Immature natural killer cell (primary cell): ENCODE measurements around the gene GRIK3. TPM values are rescaled to one million over a fixed set of nuclear protein-coding genes. Genes with fewer than 3 reads are reported as not detected.
"Not testable (repeated sequence)": the region's sequence is repeated elsewhere in the genome, so short reads cannot be mapped to it uniquely, and the experiment has no call there.

Experiments
- DNase-seq, 3 donors: peaks; one replicate each; pipeline ENCODE4 v3.0.0; 2022; ENCODE audit warnings: mixed read lengths in 1 of 3
- H3K27ac Mint-ChIP-seq, 6 donors: one replicate each; pipeline ENCODE4 v1.8.0; 2020; ENCODE audit warnings: mixed read lengths in 6 of 6, mild to moderate bottlenecking in 5 of 6, inconsistent platforms in 4 of 6, moderate library complexity in 3 of 6
- H3K27me3 Mint-ChIP-seq, 3 donors: one replicate each; pipeline ENCODE4 v1.8.0; 2020 to 2021; ENCODE audit warnings: low read depth in 3 of 3, mild to moderate bottlenecking in 3 of 3, mixed read lengths in 3 of 3, moderate library complexity in 3 of 3, inconsistent platforms in 1 of 3
- H3K36me3 Mint-ChIP-seq, 3 donors: one replicate each; pipeline ENCODE4 v1.8.0; 2020; ENCODE audit warnings: mixed read lengths in 3 of 3, inconsistent platforms in 2 of 3, mild to moderate bottlenecking in 2 of 3
- H3K4me1 Mint-ChIP-seq, 2 donors: one replicate each; pipeline ENCODE4 v1.8.0; 2020; ENCODE audit warnings: inconsistent platforms in 2 of 2, mild to moderate bottlenecking in 2 of 2, mixed read lengths in 2 of 2, moderate library complexity in 1 of 2
- H3K4me3 Mint-ChIP-seq, 5 donors: one replicate each; pipeline ENCODE4 v1.8.0; 2020; ENCODE audit warnings: mild to moderate bottlenecking in 5 of 5, mixed read lengths in 5 of 5, inconsistent platforms in 3 of 5, moderate library complexity in 3 of 5
- H3K9me3 Mint-ChIP-seq, 6 donors: one replicate each; pipeline ENCODE4 v1.8.0; 2020; ENCODE audit warnings: mild to moderate bottlenecking in 6 of 6, mixed read lengths in 6 of 6, inconsistent platforms in 4 of 6, moderate library complexity in 3 of 6
- polyA plus RNA-seq, 3 donors: library from polyadenylated mRNA; unstranded; fragments of 300-500 nt; fragmentation: Illumina TruSeq; gene quantifications; one replicate each; pipeline ENCODE4 v1.2.3, GENCODE V29; 2021

The GRIK3 gene
- polyA plus RNA-seq = not detected

DNA sequence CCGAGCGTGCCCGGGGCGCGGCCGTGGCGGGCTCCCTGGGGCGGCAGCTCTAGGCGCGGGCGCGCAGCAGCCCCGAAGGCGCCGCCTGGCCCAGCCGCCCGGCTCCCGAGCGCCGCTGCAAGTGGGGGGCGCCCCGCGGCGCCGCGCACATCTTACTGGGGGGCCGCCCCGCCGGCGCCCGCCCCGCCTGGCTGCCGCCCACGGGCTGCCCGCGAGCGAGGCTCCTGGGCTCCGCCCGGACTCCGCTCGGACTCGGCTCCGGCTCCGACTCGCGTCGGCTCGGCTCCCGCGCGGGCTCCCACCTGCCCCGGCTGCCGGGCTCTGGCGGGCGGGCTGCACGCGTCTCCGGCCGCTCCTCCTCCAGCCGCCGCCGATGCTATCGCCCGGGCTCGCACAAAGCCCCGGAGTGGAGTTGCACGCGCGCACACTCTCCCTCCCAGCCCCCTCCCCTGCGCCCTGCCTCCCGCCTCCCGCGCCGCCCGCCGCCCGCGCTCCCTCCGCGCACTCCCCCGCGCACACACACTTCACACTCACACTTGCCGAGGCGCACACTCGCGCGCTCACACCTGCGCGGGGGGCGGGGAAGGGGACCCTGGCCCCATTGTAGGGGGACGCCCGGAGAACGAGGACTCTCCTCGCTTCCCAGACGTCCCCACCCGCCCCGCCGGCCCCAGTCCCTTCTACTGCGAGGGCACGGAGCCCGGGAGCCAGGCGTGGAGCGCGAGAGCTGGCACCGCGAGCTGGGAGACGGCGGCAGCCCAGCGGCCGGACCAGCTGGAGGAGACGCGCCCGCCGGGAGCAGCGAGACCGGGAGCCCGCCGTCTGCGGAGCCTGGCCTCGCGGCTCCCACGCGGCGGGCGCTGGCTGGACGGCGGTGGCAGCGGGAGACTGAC is at the start of gene GRIK3:
Gene GRIK3 (minus strand): TSS at position 395 of the 893 bp plus-strand sequence. CDS start 407 bp downstream, outside the sequence.
- Mint-ChIP-seq H3K36me3 (peaks cover 0 to 4% (median 4%) of the 10 kb centered on the region in 3 donors), H3K9me3 (no peaks in the 10 kb centered on the region), H3K27ac (no peak within 1 kb of the TSS), H3K27me3 (peaks cover 21 to 29% (median 22%) of the 10 kb centered on the region in 3 donors), H3K4me3 (no peak within 1 kb of the TSS), H3K4me1 (no peaks in the 10 kb centered on the region)
- DNase-seq = no peak

DNA sequence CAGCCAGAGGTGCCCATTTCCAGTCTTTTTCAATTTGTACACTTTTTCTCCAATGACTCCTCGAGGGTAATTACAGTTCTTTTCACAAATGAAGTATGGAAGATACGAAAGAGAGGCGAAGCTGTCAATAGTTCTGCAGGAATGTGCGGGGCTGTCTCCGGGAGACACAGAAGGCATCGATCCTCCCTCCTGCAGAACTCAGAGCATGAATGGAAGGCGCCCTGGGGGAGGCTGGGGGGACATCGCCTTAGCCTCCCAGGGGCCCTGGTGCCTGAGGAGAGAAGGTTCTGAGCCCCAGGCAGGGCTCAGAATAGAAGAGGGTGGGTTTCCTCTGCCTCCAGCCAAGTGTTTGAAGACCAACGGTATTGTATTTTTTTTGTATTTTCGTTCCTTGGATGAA is 49.7 kb upstream of the GRIK3 start:
- DNase-seq = no peak
- no peaks in the 10 kb centered on the region for H3K4me1 Mint-ChIP-seq
- H3K9me3 Mint-ChIP-seq = no peaks in the 10 kb centered on the region
- H3K4me3 Mint-ChIP-seq = no peak overlapping the region
- H3K36me3 Mint-ChIP-seq = no peaks in the 10 kb centered on the region
- peaks cover 0 to 5% (median 0%) of the 10 kb centered on the region in 3 donors for H3K27me3 Mint-ChIP-seq
- no peak overlapping the region for H3K27ac Mint-ChIP-seq

DNA sequence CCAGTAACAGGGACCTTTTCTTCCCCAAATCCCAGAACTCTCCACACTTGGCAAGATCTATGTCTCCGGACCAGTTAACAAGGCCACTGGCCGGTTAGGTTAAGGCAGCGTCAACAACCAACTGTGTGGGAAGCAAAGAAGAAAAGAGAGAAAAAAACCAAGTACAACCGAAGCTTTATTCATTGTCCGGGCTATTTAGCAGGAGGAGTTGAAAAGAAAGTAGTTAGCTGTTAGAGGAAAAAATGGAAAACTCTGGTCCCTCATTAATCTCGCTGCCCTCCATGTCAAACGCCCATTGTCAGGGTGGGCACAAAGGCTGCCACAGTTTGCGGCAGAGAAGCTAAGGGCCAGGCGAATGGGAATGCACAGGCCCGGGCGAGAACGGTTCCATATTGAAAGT is 49.3 kb upstream of the GRIK3 start:
- Mint-ChIP-seq H3K27ac (no peak overlapping the region), H3K27me3 (peaks cover 0 to 5% (median 0%) of the 10 kb centered on the region in 3 donors), H3K4me3 (no peak overlapping the region), H3K9me3 (no peaks in the 10 kb centered on the region), H3K36me3 (no peaks in the 10 kb centered on the region), H3K4me1 (no peaks in the 10 kb centered on the region)
- DNase-seq = no peak

DNA sequence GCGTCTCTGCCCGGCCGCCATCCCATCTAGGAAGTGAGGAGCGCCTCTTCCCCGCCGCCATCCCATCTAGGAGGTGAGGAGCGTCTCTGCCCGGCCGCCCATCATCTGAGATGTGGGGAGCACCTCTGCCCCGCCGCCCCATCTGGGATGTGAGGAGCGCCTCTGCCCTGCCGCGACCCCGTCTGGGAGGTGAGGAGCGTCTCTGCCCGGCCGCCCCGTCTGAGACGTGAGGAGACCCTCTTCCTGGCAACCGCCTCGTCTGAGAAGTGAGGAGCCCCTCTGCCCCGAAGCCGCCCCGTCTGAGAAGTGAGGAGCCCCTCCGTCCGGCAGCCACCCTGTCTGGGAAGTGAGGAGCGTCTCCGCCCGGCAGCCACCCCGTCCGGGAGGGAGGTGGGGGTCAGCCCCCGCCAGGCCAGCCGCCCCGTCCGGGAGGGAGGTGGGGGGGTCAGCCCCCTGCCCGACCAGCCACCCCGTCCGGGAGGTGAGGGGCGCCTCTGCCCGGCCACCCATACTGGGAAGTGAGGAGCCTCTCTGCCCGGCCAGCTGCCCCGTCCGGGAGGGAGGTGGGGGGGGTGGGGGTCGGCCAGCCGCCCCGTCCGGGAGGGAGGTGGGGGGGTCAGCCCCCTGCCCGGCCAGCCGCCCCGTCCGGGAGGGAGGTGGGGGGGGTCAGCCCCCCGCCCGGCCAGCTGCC is 46.1 kb upstream of the GRIK3 start:
- not testable (repeated sequence) for H3K27ac Mint-ChIP-seq, H3K9me3 Mint-ChIP-seq, DNase-seq

DNA sequence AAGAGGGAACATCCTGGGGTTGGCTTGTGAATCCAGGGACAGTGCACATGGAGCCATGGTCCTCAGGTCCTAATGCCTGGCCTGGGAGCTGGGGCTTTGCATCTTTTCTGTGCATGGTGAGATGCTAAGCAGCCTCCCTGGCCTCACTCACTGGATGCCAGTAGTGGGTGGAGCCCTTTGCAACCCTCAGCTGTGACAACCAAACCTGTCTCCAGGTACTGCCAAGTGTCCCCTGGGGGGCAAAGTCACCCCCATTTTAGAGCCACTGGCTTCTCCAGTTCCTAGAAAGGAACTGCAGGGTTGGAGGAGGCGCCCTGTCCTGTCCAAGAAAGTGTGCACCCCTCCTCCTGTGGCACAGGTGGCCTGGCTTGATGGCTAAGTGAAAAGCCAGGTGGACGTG is 44.6 kb upstream of the GRIK3 start:
- Mint-ChIP-seq H3K27me3 (peaks cover 2 to 4% (median 3%) of the 10 kb centered on the region in 3 donors), H3K27ac (no peak overlapping the region), H3K36me3 (no peaks in the 10 kb centered on the region), H3K4me3 (no peak overlapping the region), H3K4me1 (no peaks in the 10 kb centered on the region), H3K9me3 (no peaks in the 10 kb centered on the region)
- DNase-seq = no peak

More for the DNA sequence above, 46.1 kb upstream of the GRIK3 start:
- H3K4me3 Mint-ChIP-seq, H3K4me1 Mint-ChIP-seq, H3K27me3 Mint-ChIP-seq, H3K36me3 Mint-ChIP-seq: not testable (repeated sequence)

DNA sequence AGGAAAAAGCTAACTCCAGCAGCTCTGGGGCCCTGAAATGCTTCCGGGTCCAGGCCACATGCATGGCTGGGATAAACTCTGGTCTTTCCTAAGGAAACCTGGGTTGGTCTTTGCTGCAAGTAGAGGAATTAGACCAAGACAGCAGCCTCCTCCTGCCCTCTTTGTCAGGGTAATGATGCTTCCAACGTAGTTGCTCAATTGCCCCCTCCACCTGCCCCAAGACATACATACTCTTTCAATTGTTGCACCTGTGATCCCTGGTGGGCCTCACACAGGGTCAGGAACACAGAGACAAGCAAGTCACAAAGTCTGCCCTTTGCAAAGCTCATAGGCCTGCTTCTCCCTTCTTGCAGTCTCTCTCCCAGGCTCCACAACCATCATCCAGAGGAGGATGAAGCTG is 41.9 kb upstream of the GRIK3 start:
- Mint-ChIP-seq H3K27me3 (peaks cover 2 to 5% (median 4%) of the 10 kb centered on the region in 3 donors), H3K27ac (no peak overlapping the region)

DNA sequence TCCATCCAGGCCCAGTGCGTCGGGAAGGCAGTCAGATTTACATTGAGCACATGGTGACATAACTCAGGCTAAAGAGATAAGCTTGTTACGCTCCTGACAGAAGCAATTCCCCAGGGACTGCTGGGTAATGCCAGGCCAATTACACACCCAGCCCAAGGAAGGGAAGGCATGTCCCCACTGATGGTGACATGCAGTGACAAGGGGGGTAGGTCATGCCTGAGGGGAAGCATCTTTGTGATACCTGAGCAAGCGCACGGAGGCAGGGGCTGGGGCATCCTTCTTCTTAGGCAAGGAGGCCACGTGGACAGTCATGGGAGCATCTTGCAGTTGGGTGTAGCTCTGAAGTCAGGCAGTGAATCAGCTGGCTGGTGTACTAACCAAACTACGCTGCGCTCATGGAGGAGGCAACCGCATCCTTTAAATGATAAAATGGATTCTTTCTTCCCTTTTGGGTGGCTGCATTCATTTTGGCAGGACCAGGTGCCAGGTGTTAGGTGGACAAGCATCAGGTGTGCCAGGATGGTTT is 39.6 kb upstream of the GRIK3 start:
- Mint-ChIP-seq H3K4me1 (no peaks in the 10 kb centered on the region), H3K4me3 (no peak overlapping the region), H3K36me3 (no peaks in the 10 kb centered on the region), H3K27me3 (peaks cover 2 to 5% (median 4%) of the 10 kb centered on the region in 3 donors), H3K9me3 (no peaks in the 10 kb centered on the region), H3K27ac (no peak overlapping the region)
- DNase-seq = no peak

More for the DNA sequence above, 41.9 kb upstream of the GRIK3 start:
- Mint-ChIP-seq H3K36me3 (no peaks in the 10 kb centered on the region), H3K4me1 (no peaks in the 10 kb centered on the region), H3K9me3 (no peaks in the 10 kb centered on the region), H3K4me3 (no peak overlapping the region)
- DNase-seq = no peak

DNA sequence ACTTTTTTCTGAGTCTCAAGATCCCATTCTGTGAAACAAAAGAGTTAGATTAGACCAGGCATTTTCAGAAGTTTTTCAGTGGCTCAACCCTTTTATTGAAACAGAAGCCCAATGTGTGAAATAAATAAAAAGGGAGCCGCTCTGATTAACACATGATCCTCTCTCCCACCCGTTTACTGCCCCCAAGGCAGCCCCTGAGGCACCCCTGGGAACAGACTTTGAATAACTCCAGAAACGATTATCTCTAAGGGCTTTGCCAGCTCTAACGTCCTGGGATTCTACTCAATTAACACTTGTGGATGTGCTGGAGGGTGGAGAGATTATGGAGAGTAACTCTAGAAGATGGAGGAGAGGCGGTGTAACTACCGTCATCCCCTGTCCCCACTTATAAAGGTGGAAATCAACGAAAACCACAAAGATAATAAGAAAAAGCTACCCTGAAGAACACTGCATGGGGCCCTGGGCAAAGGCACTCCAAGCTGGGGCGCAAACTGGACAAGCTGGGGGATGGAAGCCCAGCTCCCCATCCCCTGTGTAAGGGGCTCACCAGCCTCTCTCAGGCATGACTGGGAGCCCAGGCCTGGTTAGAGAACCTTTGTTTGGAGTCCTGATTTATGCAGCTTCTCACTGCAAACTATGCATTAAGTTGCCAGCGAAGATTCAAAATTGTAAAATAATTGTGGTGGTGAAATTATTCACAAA is 39.0 kb upstream of the GRIK3 start:
- Mint-ChIP-seq H3K27ac (no peak overlapping the region), H3K4me1 (no peaks in the 10 kb centered on the region), H3K36me3 (no peaks in the 10 kb centered on the region), H3K4me3 (no peak overlapping the region), H3K27me3 (peaks cover 4 to 5% (median 4%) of the 10 kb centered on the region in 3 donors), H3K9me3 (no peaks in the 10 kb centered on the region)
- no peak for DNase-seq

DNA sequence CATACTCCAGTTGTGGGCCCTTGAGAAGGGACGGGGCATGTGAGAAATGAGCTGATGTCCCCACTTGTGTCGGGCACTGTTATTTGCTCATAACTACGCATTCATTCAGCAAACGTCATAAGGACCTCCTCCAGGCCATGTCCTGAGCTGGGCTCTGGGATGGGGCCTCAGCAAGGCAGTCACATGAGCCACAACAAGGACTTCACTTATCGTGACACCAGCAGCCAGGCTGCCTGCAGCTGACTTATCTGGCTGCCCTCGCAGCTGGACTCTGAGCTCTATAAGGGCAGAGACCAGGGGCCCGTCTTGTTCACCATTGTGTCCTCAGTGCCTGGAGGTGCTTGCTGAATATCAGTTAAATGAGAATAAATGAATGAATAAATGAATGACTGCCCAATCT is 37.5 kb upstream of the GRIK3 start:
- no peak for DNase-seq
- Mint-ChIP-seq H3K36me3 (no peaks in the 10 kb centered on the region), H3K27me3 (peaks cover 4 to 5% (median 4%) of the 10 kb centered on the region in 3 donors), H3K27ac (no peak overlapping the region), H3K4me1 (no peaks in the 10 kb centered on the region), H3K9me3 (no peaks in the 10 kb centered on the region), H3K4me3 (no peak overlapping the region)

DNA sequence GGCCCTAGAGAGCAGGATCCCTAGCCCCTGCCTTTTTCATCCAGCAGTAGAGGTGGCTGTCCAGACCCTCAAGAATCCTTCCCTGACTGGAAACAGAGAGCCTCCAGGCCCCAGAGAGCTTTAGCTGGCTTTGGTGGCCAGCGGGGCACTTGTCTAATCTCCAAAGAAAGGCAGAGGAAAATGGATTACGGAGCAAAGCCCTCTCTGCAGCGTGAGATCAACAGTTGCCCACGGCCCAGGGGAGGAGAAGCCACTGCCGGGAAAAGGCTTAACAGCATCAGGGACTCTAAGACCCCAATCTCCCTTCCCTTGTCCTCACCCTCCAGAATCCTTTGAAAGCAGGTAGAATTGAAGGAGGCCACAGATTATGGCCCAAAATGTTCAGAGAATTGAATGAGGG is 35.8 kb upstream of the GRIK3 start:
- no peaks in the 10 kb centered on the region for H3K36me3 Mint-ChIP-seq
- DNase-seq = no peak
- no peak overlapping the region for H3K4me3 Mint-ChIP-seq
- H3K27me3 Mint-ChIP-seq = peaks cover 2 to 9% (median 5%) of the 10 kb centered on the region in 3 donors
- H3K9me3 Mint-ChIP-seq = no peaks in the 10 kb centered on the region
- H3K4me1 Mint-ChIP-seq = no peaks in the 10 kb centered on the region
- H3K27ac Mint-ChIP-seq = no peak overlapping the region

DNA sequence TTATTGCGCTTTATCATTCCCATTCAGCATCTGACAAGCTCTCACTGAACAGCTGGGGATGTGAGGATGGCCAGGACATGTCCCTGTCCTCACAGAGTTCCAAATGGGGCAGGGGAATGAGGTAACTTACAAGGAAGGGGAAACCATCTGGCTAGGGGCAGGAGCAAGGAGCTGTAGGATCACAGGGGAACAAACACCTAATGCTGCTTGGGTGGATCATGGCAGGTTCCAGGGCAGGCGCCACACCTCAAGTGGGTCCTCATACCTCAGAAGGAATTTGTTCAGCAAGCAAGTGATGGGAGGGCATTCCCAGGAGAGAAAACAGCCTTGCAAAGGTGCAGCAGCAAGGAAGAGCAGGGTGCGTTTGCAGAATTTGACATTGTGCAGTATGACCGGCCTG is 35.1 kb upstream of the GRIK3 start:
- Mint-ChIP-seq H3K27me3 (peaks cover 2 to 9% (median 5%) of the 10 kb centered on the region in 3 donors), H3K9me3 (no peaks in the 10 kb centered on the region), H3K27ac (no peak overlapping the region), H3K4me1 (no peaks in the 10 kb centered on the region), H3K36me3 (no peaks in the 10 kb centered on the region), H3K4me3 (no peak overlapping the region)
- no peak for DNase-seq

DNA sequence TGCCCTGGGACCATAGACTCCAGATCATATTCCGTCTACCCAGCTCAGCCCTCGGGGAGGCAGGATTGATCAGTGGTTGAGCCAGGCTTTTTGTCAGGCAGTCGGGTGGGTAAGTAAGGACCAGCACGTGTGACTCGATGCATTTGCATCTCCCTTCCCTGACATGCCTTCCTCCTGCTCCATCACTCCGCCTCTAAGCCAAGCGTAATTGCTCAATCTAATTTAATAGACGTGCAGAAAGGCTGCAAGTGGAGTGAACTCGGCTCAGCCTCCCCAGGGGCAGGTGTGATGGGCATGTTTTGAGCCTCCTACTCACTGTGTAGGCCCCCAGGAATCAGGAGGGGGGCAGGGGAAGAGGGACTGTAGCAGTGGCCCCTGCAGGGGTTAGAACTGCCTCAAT is 34.6 kb upstream of the GRIK3 start:
- no peaks in the 10 kb centered on the region for H3K9me3 Mint-ChIP-seq
- no peak overlapping the region for H3K4me3 Mint-ChIP-seq
- H3K27me3 Mint-ChIP-seq = peaks cover 2 to 7% (median 5%) of the 10 kb centered on the region in 3 donors
- no peak for DNase-seq
- H3K27ac Mint-ChIP-seq = no peak overlapping the region
- no peaks in the 10 kb centered on the region for H3K36me3 Mint-ChIP-seq
- no peaks in the 10 kb centered on the region for H3K4me1 Mint-ChIP-seq

DNA sequence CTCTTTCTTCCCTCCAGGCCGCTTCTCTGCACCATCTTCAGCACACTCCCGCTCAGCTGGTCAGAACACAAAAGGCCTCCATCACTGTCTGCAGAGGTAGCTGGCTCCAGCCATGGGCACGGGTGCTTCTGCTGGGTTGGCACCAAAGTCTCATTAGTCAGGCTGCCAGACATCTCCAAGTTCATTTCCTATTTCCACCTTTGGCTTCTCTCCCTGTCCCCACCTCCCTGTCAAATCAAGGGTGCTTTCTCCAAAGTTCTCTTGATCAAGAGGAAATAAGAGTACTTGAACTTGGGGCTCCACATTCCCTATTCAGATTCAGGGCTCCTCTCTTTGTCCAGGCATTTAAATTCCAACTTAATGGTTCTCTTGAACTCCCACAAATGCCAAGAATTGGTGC is 33.9 kb upstream of the GRIK3 start:
- Mint-ChIP-seq H3K4me3 (no peak overlapping the region), H3K36me3 (no peaks in the 10 kb centered on the region), H3K27me3 (peaks cover 2 to 7% (median 5%) of the 10 kb centered on the region in 3 donors), H3K9me3 (no peaks in the 10 kb centered on the region), H3K4me1 (no peaks in the 10 kb centered on the region), H3K27ac (no peak overlapping the region)
- no peak for DNase-seq

DNA sequence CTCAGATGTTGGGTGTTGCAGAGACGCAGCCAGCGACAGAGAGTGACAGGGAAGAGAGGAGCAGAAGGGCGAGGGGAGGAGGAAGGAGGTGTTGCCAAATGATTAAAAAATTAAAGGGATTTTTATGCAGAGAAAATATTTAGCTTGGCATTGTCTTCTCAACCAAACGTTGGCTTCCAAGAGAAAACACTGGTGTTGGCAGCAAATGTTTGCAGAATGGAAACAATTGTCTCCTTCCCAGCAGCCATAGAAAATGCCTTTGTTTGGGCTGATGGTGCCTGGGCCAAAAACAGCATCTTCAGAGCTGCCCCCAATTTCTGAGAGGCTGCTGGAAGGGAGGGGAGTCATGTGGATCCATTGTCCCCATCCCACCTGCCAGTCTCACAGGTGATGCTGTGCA is 29.7 kb upstream of the GRIK3 start:
- no peak for DNase-seq
- peaks cover 0 to 11% (median 4%) of the 10 kb centered on the region in 3 donors for H3K27me3 Mint-ChIP-seq
- H3K4me3 Mint-ChIP-seq = no peak overlapping the region

More for the DNA sequence above, 29.7 kb upstream of the GRIK3 start:
- Mint-ChIP-seq H3K36me3 (no peaks in the 10 kb centered on the region), H3K4me1 (no peaks in the 10 kb centered on the region), H3K9me3 (no peaks in the 10 kb centered on the region), H3K27ac (no peak overlapping the region)
